Activated CD4-positive, alpha-beta T cell treated with anti-CD3 and anti-CD28 coated beads for 48 hours (primary cell): Measurements from ENCODE around the gene CYP26C1.

Experiments
- DNase-seq: peaks from one replicate; pipeline ENCODE4 v3.0.0-alpha.2; 2020

Gene CYP26C1

DNA sequence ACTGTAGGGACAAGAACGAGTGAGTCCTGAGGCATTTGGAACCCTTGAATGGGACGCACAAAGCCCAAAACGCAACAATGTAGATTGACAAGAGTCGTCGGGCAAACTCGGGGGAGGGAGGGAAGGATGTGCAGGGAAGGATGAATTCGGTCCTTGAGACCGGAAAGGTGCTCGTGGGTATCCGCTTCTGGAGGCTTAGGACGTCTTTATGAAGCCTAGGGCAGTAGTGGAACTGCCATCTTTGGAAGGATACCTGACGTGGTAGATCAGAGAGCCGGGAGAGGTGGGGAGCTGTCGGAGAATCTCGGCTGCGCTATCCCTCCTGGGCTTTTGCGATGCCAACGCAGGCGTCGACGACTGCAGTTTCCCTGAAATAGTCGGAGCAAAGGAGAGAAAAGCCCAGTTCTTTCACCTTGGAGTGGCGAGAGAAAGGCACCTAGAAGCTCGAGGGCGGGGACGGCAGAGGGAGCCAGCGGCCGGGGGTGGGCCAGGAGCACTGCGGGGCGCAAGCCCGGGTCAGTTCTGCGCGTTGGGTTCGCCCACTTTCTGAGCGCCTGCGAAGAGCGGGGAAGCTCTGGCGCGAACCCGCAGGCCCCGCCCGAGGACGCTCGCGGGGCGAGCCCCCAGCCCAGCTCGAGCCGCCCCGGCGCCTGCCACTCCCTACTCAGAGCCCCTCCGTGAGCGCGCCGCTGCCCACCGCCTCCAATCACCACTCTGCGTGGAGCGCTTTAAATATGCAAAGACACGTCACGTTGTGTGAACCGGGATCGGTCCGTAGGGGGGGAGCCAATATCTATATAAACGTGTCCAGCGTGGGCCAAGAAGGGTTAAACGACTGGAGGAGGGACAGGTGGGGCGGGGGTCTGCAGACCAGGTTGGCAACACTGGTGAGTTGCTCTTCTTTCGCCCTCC is at the start of gene CYP26C1:
TSS of gene CYP26C1 (plus strand) at position 824 of the 912 bp plus-strand sequence. CDS start 466 bp downstream, outside the sequence.
- no peak for DNase-seq

GRCh38 chr10:93015722-93016121 is 44.9 kb upstream of the CYP26C1 start:
- DNase-seq, result no peak

- no peak for DNase-seq
Measured at GRCh38 chr10:93023013-93023650, 37.5 kb upstream of the CYP26C1 start.

DNA sequence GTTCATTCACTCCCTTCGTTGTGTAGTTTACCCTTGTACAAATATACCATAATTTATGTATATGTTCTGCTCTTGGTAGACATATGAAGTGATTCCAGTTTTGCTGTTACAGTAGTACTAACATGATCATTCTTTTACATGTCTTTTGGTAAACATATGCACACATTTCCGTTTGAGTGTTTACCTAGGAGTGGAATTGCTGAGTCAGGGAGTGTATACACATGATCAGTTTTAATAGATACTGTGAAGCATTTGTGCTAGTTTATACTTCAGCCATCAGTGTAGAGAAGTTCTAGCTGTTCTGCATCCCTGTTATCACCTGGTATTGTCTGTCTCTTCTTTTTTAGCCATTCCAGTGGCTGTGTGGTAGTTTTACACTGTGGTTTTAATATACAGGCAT is 34.5 kb upstream of the CYP26C1 start:
- DNase-seq, result no peak

DNA sequence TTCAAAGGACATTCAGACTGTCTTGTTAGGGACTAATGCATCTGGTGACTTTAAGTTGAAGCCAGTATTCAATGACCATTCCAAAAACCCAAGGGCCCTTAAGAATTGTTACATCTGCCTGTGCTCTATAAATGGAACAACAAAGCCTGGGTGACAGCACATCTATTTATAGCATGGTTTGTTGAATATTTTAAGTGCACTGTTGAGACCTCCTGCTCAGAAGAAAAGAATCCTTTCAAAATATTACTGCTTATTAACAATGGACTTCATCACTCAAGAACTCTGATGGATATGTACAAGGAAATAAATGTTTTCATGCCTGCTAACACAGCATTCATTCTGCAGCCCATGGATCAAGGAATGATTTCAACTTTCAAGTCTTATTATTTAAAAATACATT is 33.1 kb upstream of the CYP26C1 start:
- DNase-seq, result no peak

DNA sequence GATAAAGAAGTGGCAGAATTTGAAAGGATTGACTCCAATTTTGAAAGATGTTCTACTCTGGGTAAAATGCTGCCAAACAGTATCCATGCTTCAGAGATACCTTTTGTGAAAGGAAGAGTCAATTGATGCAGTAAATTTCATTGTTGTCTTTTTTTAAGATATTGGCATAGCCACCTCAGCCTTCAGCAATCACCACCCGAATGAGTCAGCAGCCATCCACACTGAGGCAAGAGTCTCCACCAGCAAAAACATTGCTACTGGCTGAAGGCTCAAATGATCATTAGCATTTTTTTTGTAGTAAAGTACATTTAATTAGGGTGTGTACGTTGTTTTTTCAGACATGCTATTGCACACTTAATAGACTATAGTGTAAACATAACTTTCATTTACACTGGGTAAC is 31.7 kb upstream of the CYP26C1 start:
- DNase-seq, result no peak

DNA sequence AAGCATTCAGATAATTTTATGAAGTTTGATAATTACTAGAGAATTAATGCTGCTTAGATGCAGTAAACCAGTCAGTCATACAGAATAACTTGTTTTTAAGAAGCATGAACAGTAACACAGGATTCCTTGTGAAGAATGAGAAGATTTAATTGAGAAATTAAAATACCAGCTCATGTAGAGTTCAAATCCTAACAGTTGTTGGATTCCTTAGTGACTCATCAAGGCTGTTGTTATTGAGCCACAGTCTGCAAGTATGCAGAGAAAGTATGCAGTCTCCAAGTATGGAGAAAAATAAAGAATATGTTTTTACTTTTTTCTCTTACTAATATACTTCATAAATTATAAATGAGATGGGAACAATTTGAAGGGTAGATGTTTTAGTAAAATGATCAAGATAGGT is 30.2 kb upstream of the CYP26C1 start:
- no peak for DNase-seq

- DNase-seq, result no peak
Measured at GRCh38 chr10:93032105-93032808, 28.3 kb upstream of the CYP26C1 start.

- no peak for DNase-seq
Measured at GRCh38 chr10:93032809-93033137, 27.8 kb upstream of the CYP26C1 start.

DNA sequence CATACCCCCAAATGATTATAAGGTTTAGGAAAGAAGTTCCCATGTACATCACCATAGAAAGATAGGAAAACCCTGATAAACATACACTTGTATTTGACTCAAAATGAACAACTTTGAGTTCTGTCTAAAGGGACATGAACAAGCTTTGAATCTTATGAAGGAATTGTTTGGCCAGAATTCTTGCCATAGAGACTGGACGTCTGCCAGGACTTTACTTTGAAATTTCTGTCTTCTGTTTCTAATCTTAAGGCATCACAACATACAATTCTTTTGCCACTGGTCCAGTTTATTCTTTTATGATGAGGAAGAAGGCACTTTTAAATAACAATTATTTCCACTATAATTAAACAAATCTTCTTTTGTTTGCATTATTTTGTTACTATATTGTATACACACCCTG is 26.2 kb upstream of the CYP26C1 start:
- DNase-seq, result no peak

GRCh38 chr10:93039110-93039509 is 21.5 kb upstream of the CYP26C1 start:
- no peak for DNase-seq

GRCh38 chr10:93039721-93040120 is 20.9 kb upstream of the CYP26C1 start:
- no peak for DNase-seq

- no peak for DNase-seq
Measured at GRCh38 chr10:93054486-93054885, 6.1 kb upstream of the CYP26C1 start.

DNA sequence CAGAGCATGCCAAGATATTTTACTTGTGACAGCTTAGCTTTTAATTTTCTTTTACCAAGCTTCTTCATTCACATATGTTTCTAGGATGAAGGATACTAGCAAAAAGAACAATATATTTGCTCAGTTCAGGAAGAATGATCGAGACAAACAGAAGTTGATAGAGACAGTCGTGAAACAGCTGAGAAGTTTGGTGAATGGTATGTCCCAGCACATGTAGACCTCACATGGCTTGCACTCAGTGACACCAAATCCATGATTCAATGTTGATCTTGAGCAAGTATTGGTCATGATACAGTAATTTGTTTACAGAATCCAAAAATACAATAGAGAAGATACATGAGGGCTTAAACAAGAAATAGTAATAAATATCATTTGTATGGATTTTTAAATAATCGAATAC is 2.5 kb upstream of the CYP26C1 start:
- no peak for DNase-seq

GRCh38 chr10:93060887-93061593 is 442 bp downstream of the CYP26C1 start:
- DNase-seq, result no peak

- no peak for DNase-seq
Measured at GRCh38 chr10:93061594-93062513, 1.3 kb downstream of the CYP26C1 start.

DNA sequence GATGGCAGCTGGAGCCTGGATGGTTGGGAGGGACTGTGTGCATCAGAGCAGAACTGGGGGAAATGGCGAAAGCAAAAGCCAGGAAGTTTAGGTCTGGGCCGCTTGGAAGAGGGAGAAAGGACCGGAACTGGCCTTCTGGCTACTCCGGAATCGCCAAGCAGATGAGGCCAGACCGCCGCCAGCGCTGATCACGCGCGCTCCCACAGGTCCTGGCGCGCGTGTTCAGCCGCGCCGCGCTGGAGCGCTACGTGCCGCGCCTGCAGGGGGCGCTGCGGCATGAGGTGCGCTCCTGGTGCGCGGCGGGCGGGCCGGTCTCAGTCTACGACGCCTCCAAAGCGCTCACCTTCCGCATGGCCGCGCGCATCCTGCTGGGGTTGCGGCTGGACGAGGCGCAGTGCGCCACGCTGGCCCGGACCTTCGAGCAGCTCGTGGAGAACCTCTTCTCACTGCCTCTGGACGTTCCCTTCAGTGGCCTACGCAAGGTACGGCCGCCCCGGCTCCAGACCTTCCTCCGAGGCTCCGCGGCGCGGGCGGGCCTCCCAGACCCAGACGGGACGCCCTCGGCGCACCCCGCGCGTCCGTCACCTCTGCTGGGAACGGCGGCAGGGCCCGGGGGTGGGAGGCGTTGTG is 2.0 kb downstream of the CYP26C1 start:
- DNase-seq, result peak; percentile 74

DNA sequence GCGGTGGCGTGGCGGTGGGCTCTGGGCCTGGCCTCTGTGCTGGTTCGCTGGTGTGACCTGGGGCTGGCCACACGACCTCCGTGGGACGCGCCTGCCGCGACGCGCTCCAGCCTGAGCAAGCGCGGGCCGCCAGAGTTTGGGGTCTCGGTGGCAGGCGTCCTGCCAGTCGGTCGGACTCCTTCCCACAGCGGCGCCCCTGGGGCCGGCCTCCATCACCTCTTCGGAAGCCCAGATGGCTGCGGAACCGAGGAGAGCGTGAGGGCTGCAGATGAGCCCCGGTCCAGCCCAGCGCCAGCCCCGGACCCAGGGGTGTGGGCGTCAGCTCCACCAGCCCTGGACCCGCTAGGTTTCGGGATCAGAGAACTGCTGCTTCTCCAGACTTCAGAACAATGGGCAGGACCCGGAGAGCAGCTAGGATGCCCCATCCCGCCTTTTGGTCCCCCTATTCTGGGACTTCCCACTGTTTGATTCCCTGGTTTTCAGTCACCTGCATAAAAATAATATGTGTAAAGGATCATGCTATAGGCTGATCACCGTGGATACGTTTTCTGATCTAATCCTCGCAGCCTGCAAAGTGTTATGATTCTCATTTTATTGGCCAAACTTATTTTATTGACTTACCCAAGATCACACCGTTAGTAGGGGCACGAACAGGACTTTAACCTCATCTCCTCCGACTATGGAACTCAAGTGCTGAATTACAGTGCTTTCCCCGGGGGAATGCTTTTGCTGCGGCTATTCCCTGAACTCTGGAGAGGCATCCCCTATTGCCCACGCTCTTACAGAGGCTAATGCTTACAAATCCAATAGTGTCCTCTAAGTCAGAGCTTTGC is 2.8 kb downstream of the CYP26C1 start:
- DNase-seq, result no peak

DNA sequence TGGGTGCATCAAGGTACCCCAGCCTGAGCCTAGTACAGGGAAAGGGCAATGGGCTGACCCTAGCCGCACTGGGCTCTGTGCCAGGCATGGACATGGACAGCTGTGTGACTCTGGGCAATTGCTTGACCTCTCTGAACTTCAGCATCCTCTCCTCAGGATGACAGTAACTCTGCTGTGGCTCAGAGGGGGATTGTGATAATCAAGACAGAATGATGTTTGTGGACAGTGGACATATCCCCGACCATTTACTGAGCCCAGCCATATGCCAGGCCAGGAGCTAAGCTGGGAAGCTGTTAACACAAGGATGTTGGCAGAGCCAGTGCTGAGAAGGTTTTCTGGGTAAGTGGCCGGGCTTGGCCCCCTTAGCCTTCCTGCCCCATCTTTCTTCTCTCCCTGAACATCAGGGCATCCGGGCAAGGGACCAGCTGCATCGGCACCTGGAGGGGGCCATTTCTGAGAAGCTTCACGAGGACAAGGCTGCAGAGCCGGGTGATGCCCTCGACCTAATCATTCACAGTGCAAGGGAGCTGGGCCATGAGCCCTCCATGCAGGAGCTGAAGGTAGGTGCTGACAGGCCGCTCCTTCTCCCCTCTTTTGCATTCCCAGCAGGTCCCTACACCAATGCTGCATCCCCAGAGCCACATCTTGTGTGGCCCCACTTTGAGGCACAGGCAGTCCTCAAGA is 3.5 kb downstream of the CYP26C1 start:
- DNase-seq, result no peak
